ENCODE data around the gene TMEM89. TPM values are rescaled to one million over a fixed set of nuclear protein-coding genes. Genes with fewer than 3 reads are reported as not detected.
A peak's percentile ranks its signal among the peaks of the same experiment; 100 is the strongest.

Gene TMEM89
- total RNA-seq, 1 experiment from 2014 or later, result 0.74 TPM

DNA sequence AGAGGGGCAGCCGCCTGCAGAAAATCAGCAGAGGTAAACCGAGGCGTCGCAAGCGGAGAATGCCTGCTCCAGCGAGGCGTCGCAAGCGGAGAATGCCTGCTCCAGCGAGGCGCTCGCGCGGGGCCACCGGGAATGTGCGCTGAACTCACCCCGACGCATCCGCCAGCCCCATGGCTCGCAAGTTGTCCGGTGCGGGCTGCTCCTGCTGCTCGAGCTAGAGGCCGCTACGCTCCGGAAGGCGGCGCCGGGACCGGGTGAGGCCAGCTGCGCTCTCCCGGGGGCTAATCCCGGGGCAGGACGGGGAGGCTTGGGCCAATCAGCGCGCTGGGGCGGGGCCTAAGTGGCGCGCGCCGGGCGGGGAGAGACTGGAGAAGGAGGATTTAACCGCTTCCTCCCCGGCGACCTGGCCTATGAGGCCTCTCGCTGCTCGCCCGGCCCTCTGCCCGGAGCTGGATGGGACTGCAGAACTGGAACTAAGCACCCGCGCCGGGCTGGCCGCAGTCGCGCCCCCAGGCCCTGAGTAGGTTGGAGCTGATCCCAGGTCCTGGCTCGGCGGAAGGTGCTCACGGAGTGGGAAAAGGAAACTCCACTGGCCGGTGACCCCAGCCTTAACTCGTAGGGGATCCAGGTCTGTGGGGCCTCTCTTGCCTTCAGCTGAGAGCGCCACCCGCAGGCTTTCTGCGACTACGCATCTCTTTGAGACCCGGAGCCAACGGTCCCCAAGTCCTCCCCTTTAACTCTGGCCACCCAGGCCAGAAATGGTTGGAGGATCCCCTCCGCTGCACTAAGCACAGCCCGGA lies 13.9 kb upstream of the TMEM89 start, which contains the start of gene SLC26A6:
SLC26A6 (minus strand) TSS at position 240 of the 800 bp plus-strand sequence; CDS start at position 172, 68 bp downstream.
- TF ChIP-seq, protein P1, sequence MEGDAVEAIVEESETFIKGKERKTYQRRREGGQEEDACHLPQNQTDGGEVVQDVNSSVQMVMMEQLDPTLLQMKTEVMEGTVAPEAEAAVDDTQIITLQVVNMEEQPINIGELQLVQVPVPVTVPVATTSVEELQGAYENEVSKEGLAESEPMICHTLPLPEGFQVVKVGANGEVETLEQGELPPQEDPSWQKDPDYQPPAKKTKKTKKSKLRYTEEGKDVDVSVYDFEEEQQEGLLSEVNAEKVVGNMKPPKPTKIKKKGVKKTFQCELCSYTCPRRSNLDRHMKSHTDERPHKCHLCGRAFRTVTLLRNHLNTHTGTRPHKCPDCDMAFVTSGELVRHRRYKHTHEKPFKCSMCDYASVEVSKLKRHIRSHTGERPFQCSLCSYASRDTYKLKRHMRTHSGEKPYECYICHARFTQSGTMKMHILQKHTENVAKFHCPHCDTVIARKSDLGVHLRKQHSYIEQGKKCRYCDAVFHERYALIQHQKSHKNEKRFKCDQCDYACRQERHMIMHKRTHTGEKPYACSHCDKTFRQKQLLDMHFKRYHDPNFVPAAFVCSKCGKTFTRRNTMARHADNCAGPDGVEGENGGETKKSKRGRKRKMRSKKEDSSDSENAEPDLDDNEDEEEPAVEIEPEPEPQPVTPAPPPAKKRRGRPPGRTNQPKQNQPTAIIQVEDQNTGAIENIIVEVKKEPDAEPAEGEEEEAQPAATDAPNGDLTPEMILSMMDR (conservative IDR thresholded peaks at IDR 0.05), result peak; percentile 76
- Histone ChIP-seq H4K8ac (replicated peaks; ENCODE audit: insufficient read length, low read depth, low read length) (no peak within 1 kb of the TSS), H3K14ac (ENCODE audit: insufficient read depth, low read length) (peak within 1 kb of the TSS; percentile 67), H3K79me2 (ENCODE audit: insufficient read depth, low read length) (no peaks in the 10 kb centered on the region), H2BK15ac (ENCODE audit: low read depth, low read length) (no peak within 1 kb of the TSS), H2BK20ac (ENCODE audit: low read depth, low read length, poor library complexity, severe bottlenecking) (no peak within 1 kb of the TSS), H2AFZ (ENCODE audit: low read length) (no peak within 1 kb of the TSS), H3K4ac (ENCODE audit: low read depth, low read length) (no peak within 1 kb of the TSS), H3K27ac (ENCODE audit: insufficient read length, low read depth, low read length) (no peak within 1 kb of the TSS), H2BK5ac (ENCODE audit: insufficient read length, low read length) (no peak within 1 kb of the TSS), H2AK5ac (ENCODE audit: insufficient read length, low read length) (no peak within 1 kb of the TSS), H2BK120ac (ENCODE audit: low read depth, low read length, poor library complexity, severe bottlenecking) (no peak within 1 kb of the TSS), H3K79me1 (ENCODE audit: insufficient read depth, low read depth, low read length, poor library complexity, severe bottlenecking) (no peaks in the 10 kb centered on the region), H3K9ac (ENCODE audit: extremely low read depth, insufficient read length, low read length) (peak within 1 kb of the TSS; percentile 58), H2BK12ac (ENCODE audit: insufficient read length, low read depth, low read length) (no peak within 1 kb of the TSS), H3K56ac (ENCODE audit: insufficient read length, low read depth, low read length) (no peak within 1 kb of the TSS), H4K5ac (ENCODE audit: insufficient read length, low read depth, low read length) (no peak within 1 kb of the TSS), H3T11ph (ENCODE audit: low read length) (no peak within 1 kb of the TSS), H3K4me1 (ENCODE audit: insufficient read depth, low read length) (peaks cover 2% of the 10 kb centered on the region), H4K20me1 (ENCODE audit: control insufficient read depth, insufficient read depth, insufficient read length) (peaks cover 2% of the 10 kb centered on the region), H3K18ac (ENCODE audit: insufficient read length, low read depth, low read length) (peak within 1 kb of the TSS; percentile 44), H3K4me2 (ENCODE audit: insufficient read depth, insufficient read length, low read length) (peak within 1 kb of the TSS; percentile 76), H3K23ac (ENCODE audit: insufficient read length, low read depth, low read length) (no peak within 1 kb of the TSS), H3K23me2 (ENCODE audit: insufficient read length, low read depth, low read length, poor library complexity, severe bottlenecking) (peaks cover 6% of the 10 kb centered on the region), H3K9me3 (ENCODE audit: control insufficient read depth, low read depth, low read length) (no peaks in the 10 kb centered on the region), H3K27me3 (ENCODE audit: insufficient read depth, low read length) (no peaks in the 10 kb centered on the region), H4K91ac (ENCODE audit: insufficient read length, low read depth, low read length) (no peak within 1 kb of the TSS)
- Mint-ChIP-seq H3K27me3 (ENCODE audit: low read depth) (no peaks in the 10 kb centered on the region; the same call in 1 of the 2 replicates), H3K27ac (peak within 1 kb of the TSS; percentile 87 to 97 (median 96)), H3K4me3 (peak within 1 kb of the TSS; percentile 79 to 90), H3K4me1 (peaks cover 28 to 31% of the 10 kb centered on the region in 2 experiments), H3K36me3 (ENCODE audit: insufficient read depth in 1 of 3, low read depth in 3 of 3) (peaks cover 16 to 54% (median 54%) of the 10 kb centered on the region in 3 experiments; a peak in 6 of 7 replicates), H3K9me3 (no peaks in the 10 kb centered on the region)
- WGBS (ENCODE audit: extremely low coverage, insufficient read length, low lambda C conversion rate), result no CpG with 5 or more reads among the region's 68 CpGs
- peak; percentile 98 for DNase-seq

Data from H9 (cell line).